Parathyroid adenoma (tissue), 2 donors: ENCODE results near the gene C1orf210.

Source experiments
- H2AFZ ChIP-seq: fragments of 300-600 bp; sonication (generic); one replicate; pipeline ENCODE4 v1.7.0; 2017; ENCODE audit warnings: antibody characterized with exemption, mild to moderate bottlenecking
- H3K27ac ChIP-seq: fragments of 300-600 bp; sonication (generic); one replicate; pipeline ENCODE4 v1.7.0; 2017
- H3K27me3 ChIP-seq: fragments of 300-600 bp; sonication (generic); one replicate; pipeline ENCODE4 v1.7.0; 2017; ENCODE audit warnings: low read length; ENCODE audit not compliant: control insufficient read depth, insufficient read depth
- H3K36me3 ChIP-seq: fragments of 300-600 bp; sonication (generic); one replicate; pipeline ENCODE4 v1.7.0; 2017; ENCODE audit warnings: low read length; ENCODE audit not compliant: control insufficient read depth, insufficient read depth
- H3K4me1 ChIP-seq: fragments of 300-600 bp; sonication (generic); one replicate; pipeline ENCODE4 v1.7.0; 2017; ENCODE audit warnings: control low read depth
- H3K4me2 ChIP-seq: fragments of 300-600 bp; sonication (generic); one replicate; pipeline ENCODE4 v1.7.0; 2017; ENCODE audit warnings: low read length
- H3K4me3 ChIP-seq: fragments of 300-600 bp; sonication (generic); one replicate; pipeline ENCODE4 v1.7.0; 2017; ENCODE audit warnings: low read depth, low read length
- H3K79me2 ChIP-seq: fragments of 300-600 bp; sonication (generic); one replicate; pipeline ENCODE4 v1.7.0; 2017; ENCODE audit warnings: control low read depth
- H3K9ac ChIP-seq: fragments of 300-600 bp; sonication (generic); one replicate; pipeline ENCODE4 v1.7.0; 2017; ENCODE audit warnings: mild to moderate bottlenecking
- H3K9me3 ChIP-seq: fragments of 300-600 bp; sonication (generic); one replicate; pipeline ENCODE4 v1.7.0; 2017; ENCODE audit warnings: low read length; ENCODE audit not compliant: control insufficient read depth
- CTCF ChIP-seq: fragments of 300-600 bp; sonication (generic); IDR thresholded peaks from one replicate; pipeline ENCODE4 v1.7.0; 2017; ENCODE audit warnings: antibody characterized with exemption, mild to moderate bottlenecking
- donor health status: primary hyperparathyroidism.

The C1orf210 gene

DNA sequence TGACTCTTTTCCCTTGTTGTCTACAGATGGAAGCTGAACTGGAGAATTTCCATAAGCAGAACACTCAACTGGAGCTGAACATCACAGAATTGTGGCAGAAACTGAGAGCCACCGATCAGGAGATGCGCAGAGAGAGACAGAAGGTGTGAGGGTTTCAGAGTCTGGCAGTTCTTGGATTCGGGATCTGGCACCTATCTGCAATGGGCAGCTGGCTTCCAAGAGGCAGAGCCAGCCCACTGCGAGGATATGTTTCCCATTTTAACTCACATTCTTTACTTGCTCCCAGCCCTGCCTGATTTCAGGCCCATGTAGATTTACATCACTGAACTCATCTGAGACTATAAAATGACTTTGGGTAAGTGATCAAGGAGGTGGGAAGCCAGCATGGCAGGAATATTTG, 52.9 kb downstream of the C1orf210 start:
- Histone ChIP-seq H3K9ac (no peak overlapping the region), H3K27ac (no peak overlapping the region), H3K27me3 (no peaks in the 10 kb centered on the region), H3K4me1 (no peaks in the 10 kb centered on the region), H3K9me3 (no peaks in the 10 kb centered on the region), H3K4me3 (no peak overlapping the region), H3K79me2 (no peaks in the 10 kb centered on the region), H2AFZ (no peak overlapping the region), H3K4me2 (no peak overlapping the region), H3K36me3 (no peaks in the 10 kb centered on the region)
- TF ChIP-seq CTCF, result no peak

GRCh38 chr1:43232074-43232473, 53.3 kb downstream of the C1orf210 start:
- H3K4me1 ChIP-seq, result no peaks in the 10 kb centered on the region
- no peaks in the 10 kb centered on the region for H3K36me3 ChIP-seq
- H3K27ac ChIP-seq, result no peak overlapping the region
- H3K9ac ChIP-seq, result no peak overlapping the region
- no peaks in the 10 kb centered on the region for H3K79me2 ChIP-seq
- no peaks in the 10 kb centered on the region for H3K9me3 ChIP-seq
- H3K4me2 ChIP-seq, result no peak overlapping the region
- no peak for TF ChIP-seq CTCF
- H2AFZ ChIP-seq, result no peak overlapping the region
- H3K27me3 ChIP-seq, result no peaks in the 10 kb centered on the region
- H3K4me3 ChIP-seq, result no peak overlapping the region
